ENCODE results near the gene ANAPC13. TPM values are rescaled to one million over a fixed set of nuclear protein-coding genes. Genes with fewer than 3 reads are reported as not detected.

ANAPC13 gene
- total and polyA plus RNA-seq, 2 of the 13 experiments (the other 11 are each of a cell fraction or from before 2014, with no cell fraction given), result 48.7 to 69.1 TPM

DNA sequence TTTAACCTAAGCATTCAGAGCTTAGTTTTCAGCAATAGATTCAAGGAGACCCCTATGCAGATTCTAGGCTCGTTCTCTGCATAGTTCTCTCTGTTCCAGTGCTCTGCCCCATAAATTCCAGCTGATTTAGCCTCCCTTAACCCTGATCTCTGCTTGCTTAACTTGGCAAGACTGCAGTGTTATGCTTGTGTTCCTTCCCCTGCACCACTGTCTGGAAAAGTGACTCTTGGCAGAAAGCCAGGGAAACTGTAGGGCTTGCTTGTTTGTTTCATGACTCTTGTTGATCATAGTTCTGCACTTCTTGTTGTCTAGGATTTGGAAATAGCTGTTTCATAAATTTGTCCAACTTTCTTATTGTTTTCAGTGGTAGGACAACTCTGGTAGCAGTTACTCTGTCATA lies 40.1 kb downstream of the ANAPC13 start:
- WGBS (ENCODE audit: low lambda C conversion rate), result 0% methylated on average over 1 of the region's 1 CpG
- no peak overlapping the region for H3K4me2 ChIP-seq (ENCODE audit: low read depth, low read length)

More for the DNA sequence above, 40.1 kb downstream of the ANAPC13 start:
- peaks cover 0 to 2% of the 10 kb centered on the region in 2 experiments; a peak in 2 of 5 replicates for H3K27me3 ChIP-seq (ENCODE audit: control insufficient read depth in 1 of 2, insufficient read depth in 2 of 2, low read length in 2 of 2)
- ChIA-PET CTCF (ENCODE audit: low intra/inter-chr PET ratio, low total read pairs) (no interaction called here), POLR2A (no interaction called here)
- FAIRE-seq (no peak), ATAC-seq (no peak), DNase-seq (ENCODE audit: low spot score) (no peak)
- no peaks in the 10 kb centered on the region for H3K9me3 ChIP-seq (ENCODE audit: low read length)
- no peak overlapping the region for H3K9ac ChIP-seq (ENCODE audit: insufficient read depth, low read depth, low read length)
- TF ChIP-seq MTA3 (CRISPR knock-in tag; IDR thresholded peaks at IDR 0.05) (no peak), ZNF768 (CRISPR knock-in tag; IDR thresholded peaks at IDR 0.05) (no peak), ZFYVE20 (CRISPR knock-in tag; IDR thresholded peaks at IDR 0.05; ENCODE audit: borderline replicate concordance, low read depth) (no peak), KAT8 (CRISPR knock-in tag; IDR thresholded peaks at IDR 0.05) (no peak), ISX (CRISPR knock-in tag; conservative IDR thresholded peaks at IDR 0.05) (no peak), ZNF251 (CRISPR knock-in tag; IDR thresholded peaks at IDR 0.05) (no peak), RORA (CRISPR knock-in tag; IDR thresholded peaks at IDR 0.05) (no peak), ZFP62 (CRISPR knock-in tag; IDR thresholded peaks at IDR 0.05) (no peak), JARID2 (CRISPR knock-in tag; IDR thresholded peaks at IDR 0.05; ENCODE audit: insufficient replicate concordance) (no peak), BRCA1 (CRISPR knock-in tag; IDR thresholded peaks at IDR 0.05) (no peak), SKI (IDR thresholded peaks at IDR 0.05; ENCODE audit: partially characterized antibody) (no peak), GRHL1 (CRISPR knock-in tag; conservative IDR thresholded peaks at IDR 0.05) (no peak), ZNF317 (CRISPR knock-in tag; IDR thresholded peaks at IDR 0.05) (no peak)
- H3K4me3 ChIP-seq (replicated peaks in 1 of 3; ENCODE audit: insufficient read depth in 1 of 3, low read depth in 2 of 3, low read length in 3 of 3), result no peak overlapping the region
- no peaks in the 10 kb centered on the region for H3K79me2 ChIP-seq (ENCODE audit: insufficient read depth, low read length)
- peaks cover 13% of the 10 kb centered on the region; the same call in 1 of the 2 replicates for H3K4me1 ChIP-seq (ENCODE audit: insufficient read depth, low read length)
- no peak overlapping the region for H3K27ac ChIP-seq (ENCODE audit: extremely low read length, insufficient read depth, low read length)
- in situ Hi-C loops (cut with HindIII; ENCODE audit: extremely low pct_ligation_motif_present, low pct_unique_long_range_greater_than_20kb), result no loop called here
- H3K36me3 ChIP-seq (replicated peaks in 1 of 2; ENCODE audit: control insufficient read depth in 1 of 2, insufficient read depth in 2 of 2, low read length in 2 of 2), result no peaks in the 10 kb centered on the region
- intact Hi-C loops (cut with micrococcal nuclease; ENCODE audit: unreplicated experiment), result loop anchor here (1.0 kb wide), 1 partner anchor 14 kb away; no protein-coding TSS in a partner anchor
- no peaks in the 10 kb centered on the region for H4K20me1 ChIP-seq (ENCODE audit: insufficient read depth, low read length)
- BruUV-seq (replicated peaks), result no TSS peak
- H2AFZ ChIP-seq (ENCODE audit: low read length), result no peak overlapping the region

All from HepG2 (cell line).